SU-DHL-6 (cell line): ENCODE results near the gene HDDC3.

Source experiments
- H2AFZ ChIP-seq: fragments of 200-600 bp; sonication (generic); 2 replicates; pipeline ENCODE4 v1.6.1; 2014; ENCODE audit warnings: low read depth, mild to moderate bottlenecking, moderate library complexity, mixed read lengths, antibody characterized with exemption, low read length; ENCODE audit not compliant: severe bottlenecking
- H3F3A ChIP-seq: fragments of 200-600 bp; shearing (Covaris generic); 2 replicates; pipeline ENCODE4 v1.6.0; 2016; ENCODE audit warnings: antibody characterized with exemption, mild to moderate bottlenecking; ENCODE audit not compliant: insufficient read depth
- H3K27ac ChIP-seq: fragments of 200-600 bp; sonication (generic); 2 replicates; pipeline ENCODE4 v1.5.1; 2016; ENCODE audit warnings: low read depth, mild to moderate bottlenecking, low read length, moderate library complexity, mixed read lengths
- H3K27me3 ChIP-seq: fragments of 200-600 bp; sonication (generic), shearing (Covaris generic); 2 replicates; pipeline ENCODE4 v1.6.0; 2014; ENCODE audit warnings: mild to moderate bottlenecking, low read length
- H3K36me3 ChIP-seq: fragments of 200-600 bp; sonication (generic); 2 replicates; pipeline ENCODE4 v1.6.1; 2014; ENCODE audit warnings: mild to moderate bottlenecking, low read length, mixed read lengths
- H3K4me2 ChIP-seq: fragments of 300-600, 200-600 bp; shearing (Covaris generic), sonication (generic); 2 replicates; pipeline ENCODE4 v1.6.0; 2014; ENCODE audit warnings: low read length, low read depth, mild to moderate bottlenecking; ENCODE audit not compliant: poor library complexity, severe bottlenecking
- H3K4me3 ChIP-seq: fragments of 200-600 bp; sonication (generic); 2 replicates; pipeline ENCODE4 v1.5.1; 2014; ENCODE audit warnings: antibody characterized with exemption, low read length, mild to moderate bottlenecking, mixed read lengths; ENCODE audit not compliant: insufficient read depth, poor library complexity, severe bottlenecking
- H3K79me2 ChIP-seq: fragments of 200-600 bp; sonication (generic); 2 replicates; pipeline ENCODE4 v1.6.1; 2014; ENCODE audit warnings: mild to moderate bottlenecking, low read length, moderate library complexity; ENCODE audit not compliant: insufficient read depth
- H3K9ac ChIP-seq: fragments of 200-600 bp; sonication (generic); 2 replicates; pipeline ENCODE4 v1.7.0; 2014; ENCODE audit warnings: mild to moderate bottlenecking, low read length
- H3K9me2 ChIP-seq: fragments of 200-600 bp; sonication (generic); replicated peaks from 2 replicates; pipeline ENCODE4 v1.6.1; 2014; ENCODE audit warnings: low read length; ENCODE audit not compliant: insufficient read depth
- H3K9me3 ChIP-seq: fragments of 200-600 bp; sonication (generic); 2 replicates; pipeline ENCODE4 v1.6.1; 2014; ENCODE audit warnings: low read length, mixed read lengths; ENCODE audit not compliant: insufficient read depth
- H4K20me1 ChIP-seq: fragments of 200-600 bp; sonication (generic); 2 replicates; pipeline ENCODE4 v1.6.1; 2014; ENCODE audit warnings: low read depth, mild to moderate bottlenecking, antibody characterized with exemption, low read length, moderate library complexity, mixed read lengths
- EZH2phosphoT487 ChIP-seq: fragments of 200-600 bp; sonication (generic), shearing (Covaris generic); conservative IDR thresholded peaks from 2 replicates; pipeline ENCODE4 v1.6.1; 2018; ENCODE audit warnings: mild to moderate bottlenecking, antibody characterized with exemption, low read length, moderate library complexity, mixed read lengths
- TF ChIP-seq, protein P1 (sequence below): fragments of 200-600 bp; sonication (generic); IDR thresholded peaks from one replicate; pipeline ENCODE4 v1.5.1; 2017; ENCODE audit warnings: antibody characterized with exemption, mild to moderate bottlenecking, low read length, moderate library complexity; ENCODE audit not compliant: insufficient read depth, poor library complexity, severe bottlenecking

The HDDC3 gene

DNA sequence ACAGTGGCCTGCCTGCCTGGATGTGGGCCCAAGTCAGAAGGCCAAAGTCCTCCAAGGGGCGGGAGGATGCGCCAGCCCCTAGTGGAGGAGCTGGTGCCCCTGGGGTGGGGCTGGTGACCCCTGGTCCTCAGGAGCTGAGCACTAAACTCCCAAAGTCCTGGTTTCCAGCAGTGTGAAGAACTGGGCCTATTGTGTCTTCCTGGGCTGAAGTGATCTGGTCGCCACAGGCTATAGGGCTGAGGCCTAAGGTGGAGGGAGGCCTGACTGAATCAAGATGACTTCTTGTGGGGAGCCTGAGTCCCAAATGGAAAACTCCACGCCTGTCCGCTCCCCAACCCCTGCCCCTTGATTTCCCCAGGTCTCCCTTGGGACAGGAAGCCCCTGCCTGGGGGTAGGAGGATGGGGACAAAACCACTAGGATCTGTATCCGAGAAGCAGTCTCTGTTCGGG, 48.8 kb downstream of the HDDC3 start:
- H3K27me3 ChIP-seq, result no peaks in the 10 kb centered on the region
- no peaks in the 10 kb centered on the region for H3K9me2 ChIP-seq
- H2AFZ ChIP-seq, result no peak overlapping the region
- H3K9me3 ChIP-seq, result no peaks in the 10 kb centered on the region
- no peak overlapping the region for H3K27ac ChIP-seq
- no peak overlapping the region for H3K4me2 ChIP-seq
- no peaks in the 10 kb centered on the region for H4K20me1 ChIP-seq
- no peak overlapping the region for H3K9ac ChIP-seq
- no peaks in the 10 kb centered on the region for H3F3A ChIP-seq
- H3K36me3 ChIP-seq, result no peaks in the 10 kb centered on the region
- H3K4me3 ChIP-seq, result no peak overlapping the region
- TF ChIP-seq, protein P1, sequence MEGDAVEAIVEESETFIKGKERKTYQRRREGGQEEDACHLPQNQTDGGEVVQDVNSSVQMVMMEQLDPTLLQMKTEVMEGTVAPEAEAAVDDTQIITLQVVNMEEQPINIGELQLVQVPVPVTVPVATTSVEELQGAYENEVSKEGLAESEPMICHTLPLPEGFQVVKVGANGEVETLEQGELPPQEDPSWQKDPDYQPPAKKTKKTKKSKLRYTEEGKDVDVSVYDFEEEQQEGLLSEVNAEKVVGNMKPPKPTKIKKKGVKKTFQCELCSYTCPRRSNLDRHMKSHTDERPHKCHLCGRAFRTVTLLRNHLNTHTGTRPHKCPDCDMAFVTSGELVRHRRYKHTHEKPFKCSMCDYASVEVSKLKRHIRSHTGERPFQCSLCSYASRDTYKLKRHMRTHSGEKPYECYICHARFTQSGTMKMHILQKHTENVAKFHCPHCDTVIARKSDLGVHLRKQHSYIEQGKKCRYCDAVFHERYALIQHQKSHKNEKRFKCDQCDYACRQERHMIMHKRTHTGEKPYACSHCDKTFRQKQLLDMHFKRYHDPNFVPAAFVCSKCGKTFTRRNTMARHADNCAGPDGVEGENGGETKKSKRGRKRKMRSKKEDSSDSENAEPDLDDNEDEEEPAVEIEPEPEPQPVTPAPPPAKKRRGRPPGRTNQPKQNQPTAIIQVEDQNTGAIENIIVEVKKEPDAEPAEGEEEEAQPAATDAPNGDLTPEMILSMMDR, result no peak
- TF ChIP-seq EZH2phosphoT487, result no peak
- no peaks in the 10 kb centered on the region for H3K79me2 ChIP-seq

GRCh38 chr15:90882781-90883525, 49.4 kb downstream of the HDDC3 start:
- Histone ChIP-seq H3K79me2 (no peaks in the 10 kb centered on the region), H3F3A (no peaks in the 10 kb centered on the region), H3K9ac (no peak overlapping the region), H3K4me3 (no peak overlapping the region), H3K27me3 (no peaks in the 10 kb centered on the region), H2AFZ (no peak overlapping the region), H3K36me3 (no peaks in the 10 kb centered on the region), H3K9me2 (no peaks in the 10 kb centered on the region), H3K27ac (no peak overlapping the region), H4K20me1 (no peaks in the 10 kb centered on the region), H3K4me2 (no peak overlapping the region), H3K9me3 (no peaks in the 10 kb centered on the region)
- TF ChIP-seq, protein P1, result no peak
- no peak for TF ChIP-seq EZH2phosphoT487

DNA sequence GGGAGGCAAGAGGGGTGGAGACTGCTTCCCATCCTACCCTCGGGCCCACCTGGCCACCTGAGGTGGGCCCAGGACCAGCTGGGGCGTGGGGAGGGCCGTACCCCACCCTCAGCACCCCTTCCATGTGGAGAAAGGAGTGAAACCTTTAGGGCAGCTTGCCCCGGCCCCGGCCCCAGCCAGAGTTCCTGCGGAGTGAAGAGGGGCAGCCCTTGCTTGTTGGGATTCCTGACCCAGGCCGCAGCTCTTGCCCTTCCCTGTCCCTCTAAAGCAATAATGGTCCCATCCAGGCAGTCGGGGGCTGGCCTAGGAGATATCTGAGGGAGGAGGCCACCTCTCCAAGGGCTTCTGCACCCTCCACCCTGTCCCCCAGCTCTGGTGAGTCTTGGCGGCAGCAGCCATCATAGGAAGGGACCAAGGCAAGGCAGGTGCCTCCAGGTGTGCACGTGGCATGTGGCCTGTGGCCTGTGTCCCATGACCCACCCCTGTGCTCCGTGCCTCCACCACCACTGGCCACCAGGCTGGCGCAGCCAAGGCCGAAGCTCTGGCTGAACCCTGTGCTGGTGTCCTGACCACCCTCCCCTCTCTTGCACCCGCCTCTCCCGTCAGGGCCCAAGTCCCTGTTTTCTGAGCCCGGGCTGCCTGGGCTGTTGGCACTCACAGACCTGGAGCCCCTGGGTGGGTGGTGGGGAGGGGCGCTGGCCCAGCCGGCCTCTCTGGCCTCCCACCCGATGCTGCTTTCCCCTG, 50.2 kb downstream of the HDDC3 start:
- H3K36me3 ChIP-seq, result no peaks in the 10 kb centered on the region
- no peaks in the 10 kb centered on the region for H3F3A ChIP-seq
- no peak overlapping the region for H3K27ac ChIP-seq

More for the DNA sequence above, 50.2 kb downstream of the HDDC3 start:
- H2AFZ ChIP-seq, result no peak overlapping the region
- H3K27me3 ChIP-seq, result no peaks in the 10 kb centered on the region
- no peak overlapping the region for H3K4me3 ChIP-seq
- no peaks in the 10 kb centered on the region for H3K9me3 ChIP-seq
- no peaks in the 10 kb centered on the region for H3K79me2 ChIP-seq
- no peaks in the 10 kb centered on the region for H4K20me1 ChIP-seq
- H3K9me2 ChIP-seq, result no peaks in the 10 kb centered on the region
- TF ChIP-seq, protein P1, result no peak
- TF ChIP-seq EZH2phosphoT487, result no peak
- no peak overlapping the region for H3K9ac ChIP-seq
- no peak overlapping the region for H3K4me2 ChIP-seq
